ENCODE data around the gene MTMR3.

GRCh38 chr22:30054067-30054763 is 171.2 kb downstream of the MTMR3 start:
- TF ChIP-seq CTCF (IDR thresholded peaks at IDR 0.05) (no peak), EZH2 (IDR thresholded peaks at IDR 0.05) (no peak), EZH2phosphoT487 (IDR thresholded peaks at IDR 0.05) (no peak)

Data from neural progenitor cell (in vitro differentiated cells).